ENCODE results near the gene FAM8A1. TPM values are rescaled to one million over a fixed set of nuclear protein-coding genes. Genes with fewer than 3 reads are reported as not detected.

The FAM8A1 gene
- polyA plus RNA-seq, 1 of the 3 experiments (the other 2 are of a cell fraction), result 5.0 TPM

DNA sequence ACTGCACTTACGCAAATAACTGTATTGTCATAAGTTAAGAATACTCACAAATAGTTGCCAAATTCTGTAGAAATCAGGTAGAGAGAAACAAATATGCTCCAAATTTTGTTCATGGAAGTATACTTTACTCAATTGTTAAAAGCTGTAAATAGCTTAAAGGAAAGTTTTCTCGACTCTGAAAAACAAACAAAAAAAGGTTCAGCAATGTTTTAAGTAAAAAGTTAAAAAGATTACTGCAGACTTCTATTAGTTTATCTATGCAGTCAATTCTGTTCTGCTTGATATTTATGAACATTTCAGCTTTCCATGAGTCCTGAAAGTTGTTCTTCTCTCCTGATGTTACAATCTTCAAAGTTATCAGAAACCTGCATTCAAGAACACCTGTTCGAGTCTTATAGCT is 37.5 kb upstream of the FAM8A1 start (continued):
- TF ChIP-seq, protein P1, sequence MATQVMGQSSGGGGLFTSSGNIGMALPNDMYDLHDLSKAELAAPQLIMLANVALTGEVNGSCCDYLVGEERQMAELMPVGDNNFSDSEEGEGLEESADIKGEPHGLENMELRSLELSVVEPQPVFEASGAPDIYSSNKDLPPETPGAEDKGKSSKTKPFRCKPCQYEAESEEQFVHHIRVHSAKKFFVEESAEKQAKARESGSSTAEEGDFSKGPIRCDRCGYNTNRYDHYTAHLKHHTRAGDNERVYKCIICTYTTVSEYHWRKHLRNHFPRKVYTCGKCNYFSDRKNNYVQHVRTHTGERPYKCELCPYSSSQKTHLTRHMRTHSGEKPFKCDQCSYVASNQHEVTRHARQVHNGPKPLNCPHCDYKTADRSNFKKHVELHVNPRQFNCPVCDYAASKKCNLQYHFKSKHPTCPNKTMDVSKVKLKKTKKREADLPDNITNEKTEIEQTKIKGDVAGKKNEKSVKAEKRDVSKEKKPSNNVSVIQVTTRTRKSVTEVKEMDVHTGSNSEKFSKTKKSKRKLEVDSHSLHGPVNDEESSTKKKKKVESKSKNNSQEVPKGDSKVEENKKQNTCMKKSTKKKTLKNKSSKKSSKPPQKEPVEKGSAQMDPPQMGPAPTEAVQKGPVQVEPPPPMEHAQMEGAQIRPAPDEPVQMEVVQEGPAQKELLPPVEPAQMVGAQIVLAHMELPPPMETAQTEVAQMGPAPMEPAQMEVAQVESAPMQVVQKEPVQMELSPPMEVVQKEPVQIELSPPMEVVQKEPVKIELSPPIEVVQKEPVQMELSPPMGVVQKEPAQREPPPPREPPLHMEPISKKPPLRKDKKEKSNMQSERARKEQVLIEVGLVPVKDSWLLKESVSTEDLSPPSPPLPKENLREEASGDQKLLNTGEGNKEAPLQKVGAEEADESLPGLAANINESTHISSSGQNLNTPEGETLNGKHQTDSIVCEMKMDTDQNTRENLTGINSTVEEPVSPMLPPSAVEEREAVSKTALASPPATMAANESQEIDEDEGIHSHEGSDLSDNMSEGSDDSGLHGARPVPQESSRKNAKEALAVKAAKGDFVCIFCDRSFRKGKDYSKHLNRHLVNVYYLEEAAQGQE (IDR thresholded peaks at IDR 0.05; ENCODE audit: low read depth, low read length), result no peak
- no peak for TF ChIP-seq TEAD4 (IDR thresholded peaks at IDR 0.05; ENCODE audit: borderline replicate concordance, insufficient read depth)
- no peak for TF ChIP-seq FOXM1 (IDR thresholded peaks at IDR 0.05; ENCODE audit: low read depth)
- no peak for TF ChIP-seq GABPA (IDR thresholded peaks at IDR 0.05; ENCODE audit: low read depth)
- TF ChIP-seq, protein P2, sequence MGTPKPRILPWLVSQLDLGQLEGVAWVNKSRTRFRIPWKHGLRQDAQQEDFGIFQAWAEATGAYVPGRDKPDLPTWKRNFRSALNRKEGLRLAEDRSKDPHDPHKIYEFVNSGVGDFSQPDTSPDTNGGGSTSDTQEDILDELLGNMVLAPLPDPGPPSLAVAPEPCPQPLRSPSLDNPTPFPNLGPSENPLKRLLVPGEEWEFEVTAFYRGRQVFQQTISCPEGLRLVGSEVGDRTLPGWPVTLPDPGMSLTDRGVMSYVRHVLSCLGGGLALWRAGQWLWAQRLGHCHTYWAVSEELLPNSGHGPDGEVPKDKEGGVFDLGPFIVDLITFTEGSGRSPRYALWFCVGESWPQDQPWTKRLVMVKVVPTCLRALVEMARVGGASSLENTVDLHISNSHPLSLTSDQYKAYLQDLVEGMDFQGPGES (IDR thresholded peaks at IDR 0.05; ENCODE audit: low read depth, low read length), result no peak
- TF ChIP-seq CHD2 (IDR thresholded peaks at IDR 0.05; ENCODE audit: low read length, partially characterized antibody), result no peak

DNA sequence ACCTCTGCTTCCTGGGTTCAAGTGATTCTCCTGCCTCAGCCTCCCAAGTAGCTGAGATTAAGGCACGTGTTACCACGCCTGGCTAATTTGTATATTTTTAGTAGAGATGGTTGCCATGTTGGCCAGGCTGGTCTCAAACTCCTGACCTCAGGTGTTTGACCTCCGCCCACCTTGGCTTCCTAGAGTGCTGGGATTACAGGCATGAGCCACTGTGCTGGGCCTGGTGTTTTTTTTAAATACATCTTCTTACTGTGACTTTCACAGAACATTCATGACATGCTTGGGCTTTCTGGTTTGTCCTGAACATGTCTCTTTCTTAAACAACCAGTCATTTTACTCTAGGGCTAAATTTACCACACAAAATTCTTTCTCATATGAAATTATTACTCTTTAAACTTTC is 34.7 kb upstream of the FAM8A1 start:
- Histone ChIP-seq H3K27me3 (ENCODE audit: insufficient read depth) (no peaks in the 10 kb centered on the region), H3K4me1 (ENCODE audit: control insufficient read depth in 1 of 2, insufficient read depth in 2 of 2, low read depth in 1 of 2, low read length in 1 of 2) (no peaks in the 10 kb centered on the region), H3K4me3 (ENCODE audit: low read depth in 2 of 2, low read length in 1 of 2) (no peak overlapping the region), H3F3A (replicated peaks; ENCODE audit: insufficient read depth) (no peaks in the 10 kb centered on the region), H3K4me2 (no peak overlapping the region), H3K79me2 (ENCODE audit: insufficient read depth) (no peaks in the 10 kb centered on the region), H3K9me2 (no peaks in the 10 kb centered on the region), H3K9me3 (peaks cover 7% of the 10 kb centered on the region), H4K20me1 (ENCODE audit: insufficient read depth) (no peaks in the 10 kb centered on the region), H3K9ac (no peak overlapping the region), H3K36me3 (replicated peaks in 1 of 2; ENCODE audit: control insufficient read depth in 1 of 2, insufficient read depth in 2 of 2, low read length in 1 of 2) (no peaks in the 10 kb centered on the region), H2AFZ (ENCODE audit: low read depth) (no peak overlapping the region), H3K27ac (ENCODE audit: low read depth in 2 of 2, low read length in 1 of 2) (no peak overlapping the region)
- no peak for DNase-seq
- 23% methylated on average over 2 of the region's 3 CpGs for WGBS (ENCODE audit: low lambda C conversion rate)
- POLR2A ChIA-PET, result no interaction called here
- CTCF ChIA-PET, result no interaction called here
- TF ChIP-seq RAD21 (IDR thresholded peaks at IDR 0.05; ENCODE audit: low read length), result no peak
- no peak for TF ChIP-seq TEAD4 (IDR thresholded peaks at IDR 0.05; ENCODE audit: borderline replicate concordance, insufficient read depth)
- TF ChIP-seq TAF1 (IDR thresholded peaks at IDR 0.05; ENCODE audit: borderline replicate concordance, low read depth, low read length), result no peak
- TF ChIP-seq, protein P3, sequence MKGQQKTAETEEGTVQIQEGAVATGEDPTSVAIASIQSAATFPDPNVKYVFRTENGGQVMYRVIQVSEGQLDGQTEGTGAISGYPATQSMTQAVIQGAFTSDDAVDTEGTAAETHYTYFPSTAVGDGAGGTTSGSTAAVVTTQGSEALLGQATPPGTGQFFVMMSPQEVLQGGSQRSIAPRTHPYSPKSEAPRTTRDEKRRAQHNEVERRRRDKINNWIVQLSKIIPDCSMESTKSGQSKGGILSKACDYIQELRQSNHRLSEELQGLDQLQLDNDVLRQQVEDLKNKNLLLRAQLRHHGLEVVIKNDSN (IDR thresholded peaks at IDR 0.05; ENCODE audit: borderline replicate concordance, low read depth), result no peak
- TF ChIP-seq, protein P4, sequence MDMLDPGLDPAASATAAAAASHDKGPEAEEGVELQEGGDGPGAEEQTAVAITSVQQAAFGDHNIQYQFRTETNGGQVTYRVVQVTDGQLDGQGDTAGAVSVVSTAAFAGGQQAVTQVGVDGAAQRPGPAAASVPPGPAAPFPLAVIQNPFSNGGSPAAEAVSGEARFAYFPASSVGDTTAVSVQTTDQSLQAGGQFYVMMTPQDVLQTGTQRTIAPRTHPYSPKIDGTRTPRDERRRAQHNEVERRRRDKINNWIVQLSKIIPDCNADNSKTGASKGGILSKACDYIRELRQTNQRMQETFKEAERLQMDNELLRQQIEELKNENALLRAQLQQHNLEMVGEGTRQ (IDR thresholded peaks at IDR 0.05; ENCODE audit: borderline replicate concordance, low read depth, low read length), result no peak
- TF ChIP-seq, protein P1 (IDR thresholded peaks at IDR 0.05; ENCODE audit: low read depth, low read length), result no peak
- TF ChIP-seq, protein P5, sequence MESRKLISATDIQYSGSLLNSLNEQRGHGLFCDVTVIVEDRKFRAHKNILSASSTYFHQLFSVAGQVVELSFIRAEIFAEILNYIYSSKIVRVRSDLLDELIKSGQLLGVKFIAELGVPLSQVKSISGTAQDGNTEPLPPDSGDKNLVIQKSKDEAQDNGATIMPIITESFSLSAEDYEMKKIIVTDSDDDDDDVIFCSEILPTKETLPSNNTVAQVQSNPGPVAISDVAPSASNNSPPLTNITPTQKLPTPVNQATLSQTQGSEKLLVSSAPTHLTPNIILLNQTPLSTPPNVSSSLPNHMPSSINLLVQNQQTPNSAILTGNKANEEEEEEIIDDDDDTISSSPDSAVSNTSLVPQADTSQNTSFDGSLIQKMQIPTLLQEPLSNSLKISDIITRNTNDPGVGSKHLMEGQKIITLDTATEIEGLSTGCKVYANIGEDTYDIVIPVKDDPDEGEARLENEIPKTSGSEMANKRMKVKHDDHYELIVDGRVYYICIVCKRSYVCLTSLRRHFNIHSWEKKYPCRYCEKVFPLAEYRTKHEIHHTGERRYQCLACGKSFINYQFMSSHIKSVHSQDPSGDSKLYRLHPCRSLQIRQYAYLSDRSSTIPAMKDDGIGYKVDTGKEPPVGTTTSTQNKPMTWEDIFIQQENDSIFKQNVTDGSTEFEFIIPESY (IDR thresholded peaks at IDR 0.05; ENCODE audit: borderline replicate concordance, low read depth), result no peak
- no peak for TF ChIP-seq SIN3A (IDR thresholded peaks at IDR 0.05; ENCODE audit: borderline replicate concordance, low read depth, low read length)
- no peak for TF ChIP-seq RCOR1 (IDR thresholded peaks at IDR 0.05; ENCODE audit: low read length)
- TF ChIP-seq, protein P2 (IDR thresholded peaks at IDR 0.05; ENCODE audit: low read depth, low read length), result no peak
- no peak for TF ChIP-seq YY1 (IDR thresholded peaks at IDR 0.05; ENCODE audit: low read depth)
- TF ChIP-seq FOSL2 (IDR thresholded peaks at IDR 0.05; ENCODE audit: borderline replicate concordance, low read depth), result no peak
- TF ChIP-seq ELF1 (IDR thresholded peaks at IDR 0.05), result no peak
- no peak for TF ChIP-seq FOXJ3 (CRISPR knock-in tag; IDR thresholded peaks at IDR 0.05)

Data from SK-N-SH (cell line).